Activated effector memory CD4-positive, alpha-beta T cell treated with anti-CD3 and anti-CD28 coated beads, Interleukin-2, amount 50 U/mL, for 16 hours (primary cell): Measurements from ENCODE around the gene WNT5A.

Experiments used
- DNase-seq: peaks from one replicate; pipeline ENCODE4 v3.0.0-alpha.2; 2020

The WNT5A gene

DNA sequence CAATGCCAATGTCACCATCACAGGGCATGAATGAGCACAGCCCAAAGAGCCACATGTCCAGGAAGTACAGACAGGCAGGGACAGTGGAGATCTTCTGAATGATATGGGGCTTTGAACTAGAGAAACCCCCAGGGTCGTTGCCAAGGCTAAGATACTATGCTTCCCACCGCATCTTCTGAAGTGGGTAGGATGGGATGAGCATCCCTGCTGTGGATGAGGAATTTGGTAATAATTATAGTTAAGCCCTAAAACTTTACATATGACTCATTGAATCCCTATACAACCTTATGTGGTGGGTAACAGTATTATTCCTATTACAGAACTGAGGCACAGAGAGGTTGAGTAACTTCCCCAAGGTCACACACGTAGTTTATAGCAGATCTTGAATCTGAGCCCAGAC is 44.2 kb downstream of the WNT5A start:
- no peak for DNase-seq

DNA sequence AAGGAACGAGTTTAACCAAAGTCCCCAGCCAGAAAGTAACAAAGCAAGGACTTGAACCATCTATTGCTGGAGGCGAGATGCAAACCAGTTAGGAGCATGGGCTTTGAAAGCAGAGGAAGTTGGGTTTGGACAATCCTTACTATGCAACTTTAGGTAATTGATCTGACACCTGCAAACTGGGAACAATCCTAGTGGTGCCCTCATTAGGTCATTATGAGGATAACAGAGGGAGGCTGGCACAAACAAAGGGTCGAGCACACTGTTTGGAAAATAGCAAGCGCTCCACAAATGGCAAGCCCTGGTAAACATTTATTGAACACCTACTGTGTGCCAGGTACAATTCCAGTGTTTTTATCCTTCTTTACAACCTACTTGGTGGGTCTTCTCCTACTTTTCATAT is 45.6 kb downstream of the WNT5A start:
- no peak for DNase-seq

DNA sequence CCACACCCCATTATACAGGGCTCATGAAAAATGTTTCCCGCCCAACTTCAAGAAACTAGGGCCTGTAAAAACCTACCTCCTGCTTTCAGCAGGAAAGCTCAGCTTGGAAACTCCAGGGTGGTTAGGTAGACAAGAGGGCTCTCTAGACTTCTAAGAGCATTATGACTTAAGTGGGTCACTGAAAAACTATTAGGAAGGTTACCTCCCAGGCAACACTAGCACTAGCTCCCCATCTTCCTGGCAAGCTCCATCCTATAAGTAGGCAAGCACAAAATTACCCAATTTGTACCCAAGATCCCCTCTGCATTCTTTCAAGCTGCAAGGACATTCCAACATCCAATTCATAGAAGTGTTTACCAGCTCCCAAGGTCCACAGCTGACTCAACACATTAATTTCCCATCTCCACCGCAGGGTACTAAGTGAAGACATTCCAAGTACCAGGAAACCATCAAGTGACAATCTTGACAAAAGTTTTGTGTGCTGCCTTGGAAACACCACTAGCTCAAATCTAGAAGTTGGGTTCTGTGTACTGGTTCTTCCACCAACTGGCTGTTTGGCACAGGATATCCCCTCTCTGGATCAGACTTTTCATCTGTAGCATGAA is 46.9 kb downstream of the WNT5A start:
- no peak for DNase-seq

DNA sequence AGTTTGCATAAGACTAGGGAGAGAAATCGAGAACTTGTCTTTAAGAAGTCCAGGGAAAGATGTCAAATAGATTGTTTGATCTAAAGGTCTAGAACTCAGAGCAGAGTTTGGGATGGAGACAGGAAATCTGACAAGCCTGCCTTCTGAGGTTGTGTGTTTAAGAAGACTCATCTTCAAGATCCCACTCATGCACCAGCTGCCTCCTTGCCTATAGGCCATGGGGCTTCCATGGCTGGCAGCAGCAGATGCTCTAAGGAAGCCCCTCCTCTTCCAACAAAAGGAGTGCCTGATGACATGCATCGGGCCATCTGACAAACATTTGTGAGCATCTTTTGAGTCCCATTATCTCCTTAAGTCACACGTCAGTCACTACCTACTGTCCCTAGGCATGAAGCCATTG is 47.4 kb downstream of the WNT5A start:
- no peak for DNase-seq

DNA sequence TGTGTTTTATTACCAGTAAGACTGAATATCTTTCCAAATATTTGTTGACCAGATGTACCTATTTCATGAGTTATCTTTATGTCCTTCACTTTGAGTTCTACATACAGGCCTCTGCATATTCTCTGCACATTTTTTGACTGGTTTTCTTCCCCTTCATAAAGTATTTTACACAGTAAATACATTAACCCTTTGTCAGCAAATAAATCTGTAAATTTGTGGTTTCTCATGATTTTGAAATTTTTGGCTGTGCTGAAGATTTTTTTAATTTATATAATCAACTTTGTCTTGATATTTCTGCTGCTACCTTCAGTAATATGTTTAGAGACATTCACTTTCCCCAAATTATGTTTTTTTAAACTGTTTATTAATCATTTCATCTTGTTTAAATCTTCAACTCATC is 50.5 kb downstream of the WNT5A start:
- DNase-seq: no peak

DNA sequence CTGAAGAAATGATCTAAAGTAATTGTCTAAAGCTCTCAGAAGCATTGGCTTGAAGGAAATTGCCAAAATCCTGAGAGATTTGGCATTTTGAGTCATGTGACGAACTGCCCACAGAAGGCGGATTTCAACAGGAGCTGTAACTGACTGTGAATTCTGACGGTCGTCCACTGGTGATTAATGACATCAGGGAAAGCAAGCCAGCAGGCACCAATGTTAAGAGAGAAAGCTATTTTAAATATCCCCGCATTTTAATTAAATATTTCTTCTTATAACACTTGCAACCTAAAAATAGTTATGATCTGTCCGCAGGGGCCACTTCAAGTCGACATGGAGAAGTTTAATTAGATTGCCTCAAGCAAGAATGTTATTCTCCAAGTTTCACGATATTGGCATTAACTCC is 51.6 kb downstream of the WNT5A start:
- no peak for DNase-seq

DNA sequence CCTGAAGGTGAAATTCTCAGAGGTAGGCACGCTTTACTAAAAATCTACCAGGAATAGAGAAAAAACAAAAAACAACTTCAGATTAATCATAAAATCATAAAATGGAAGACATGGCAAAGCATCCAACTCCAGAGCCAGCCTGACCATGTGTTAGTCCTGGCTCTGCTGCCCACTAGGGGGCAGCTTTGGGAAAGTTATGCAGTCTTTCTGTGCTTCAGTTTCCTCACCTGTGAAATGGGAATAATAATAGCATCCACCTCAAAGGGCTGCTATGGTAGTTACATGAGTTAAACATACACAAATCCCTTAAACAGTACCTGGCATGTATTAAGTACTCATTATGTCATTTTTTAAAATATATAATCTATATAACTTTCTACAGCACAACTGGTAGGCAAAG is 52.3 kb downstream of the WNT5A start:
- DNase-seq: no peak

DNA sequence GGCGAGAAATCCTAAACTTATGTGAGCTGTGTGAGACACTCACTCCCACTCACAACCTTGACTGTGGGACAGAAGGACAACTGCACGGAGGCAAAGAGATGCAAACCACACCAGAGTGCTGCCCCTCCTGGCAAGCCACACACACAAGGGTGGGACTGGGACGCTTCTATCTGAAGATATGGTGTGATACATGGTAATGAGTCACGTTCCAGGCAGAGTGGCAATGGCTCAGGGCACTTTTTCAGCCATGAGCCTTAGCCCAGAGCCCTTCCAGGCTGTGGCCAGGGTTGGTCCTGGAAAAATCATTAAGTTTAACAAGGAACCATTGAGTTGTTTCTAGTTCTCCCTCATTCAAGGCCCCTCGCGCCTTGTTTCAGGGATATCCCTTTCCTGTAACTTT is 56.1 kb downstream of the WNT5A start:
- DNase-seq: no peak

DNA sequence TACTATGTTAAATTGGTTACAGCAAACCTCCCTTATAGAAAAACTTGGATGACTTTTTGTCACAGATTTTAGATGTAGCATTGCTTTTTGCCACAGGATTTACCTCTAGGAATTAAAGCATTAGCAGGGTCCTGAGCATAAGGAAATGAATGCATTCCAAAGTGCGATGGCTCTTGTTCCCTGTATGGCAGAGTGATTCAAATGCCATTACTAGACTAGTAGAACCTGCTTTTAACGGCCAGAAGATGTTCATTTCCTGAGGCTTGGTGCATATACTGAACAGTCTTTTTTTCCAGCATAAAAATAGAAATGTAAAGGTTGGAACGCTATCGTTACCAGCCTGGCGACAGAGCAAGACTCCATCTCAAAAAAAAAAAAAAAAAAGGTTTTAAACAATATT is 59.4 kb downstream of the WNT5A start:
- no peak for DNase-seq

DNA sequence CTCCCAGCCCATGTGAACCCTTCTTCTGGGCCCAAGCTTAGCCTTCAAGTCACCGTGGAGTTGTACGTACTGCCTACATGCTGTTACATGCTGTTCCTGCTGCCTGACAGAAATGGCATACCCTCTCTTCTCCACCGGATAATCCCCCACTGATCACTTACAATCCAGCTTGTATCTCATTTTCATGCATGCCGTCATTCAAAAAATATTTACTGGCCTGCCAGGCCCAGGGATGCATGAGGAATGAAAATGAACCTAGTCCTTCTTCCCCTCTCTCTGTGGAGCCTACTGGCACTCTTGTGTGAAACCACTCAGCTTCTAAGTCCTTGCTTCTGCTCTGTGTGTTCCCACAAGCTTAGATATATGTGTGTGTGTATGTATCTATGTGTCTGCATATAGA is 60.6 kb downstream of the WNT5A start:
- no peak for DNase-seq

DNA sequence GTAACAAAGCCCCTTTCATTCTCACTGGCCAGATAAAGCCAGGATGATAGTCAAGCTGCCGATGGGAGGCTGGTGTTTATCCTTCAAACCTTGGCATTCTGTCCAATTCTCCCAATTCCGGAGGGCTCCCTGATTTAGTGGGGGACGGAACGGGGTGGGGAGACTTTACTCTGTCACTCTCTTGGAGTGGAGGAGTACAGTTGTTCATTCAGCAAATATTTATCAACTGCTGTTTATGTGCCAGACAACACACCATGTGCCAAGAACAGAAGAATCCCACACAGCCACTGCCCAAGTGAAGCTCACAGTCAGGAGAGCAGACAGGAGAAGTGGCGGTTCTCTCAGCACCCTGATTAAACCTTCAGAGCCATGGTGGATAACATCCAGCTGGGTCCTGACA is 63.3 kb downstream of the WNT5A start:
- DNase-seq: no peak

DNA sequence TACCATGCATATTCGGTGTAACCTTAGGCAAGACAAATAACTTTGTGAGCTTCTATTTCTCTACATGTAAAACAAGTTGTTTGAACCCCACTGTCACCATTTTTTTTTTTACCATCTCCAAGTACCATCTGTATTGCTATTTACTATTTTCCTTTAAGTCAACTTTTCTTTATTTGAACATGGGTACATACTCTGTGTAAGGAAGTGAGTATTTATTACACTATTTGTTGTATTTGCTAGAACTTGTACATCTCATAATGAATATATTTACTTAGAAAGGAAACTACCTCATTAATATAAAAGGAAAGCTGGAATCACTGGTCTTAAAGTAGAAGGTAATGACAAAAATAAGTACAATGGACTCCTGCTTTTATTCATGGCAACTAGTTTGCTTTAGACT is 69.9 kb downstream of the WNT5A start:
- DNase-seq: no peak

DNA sequence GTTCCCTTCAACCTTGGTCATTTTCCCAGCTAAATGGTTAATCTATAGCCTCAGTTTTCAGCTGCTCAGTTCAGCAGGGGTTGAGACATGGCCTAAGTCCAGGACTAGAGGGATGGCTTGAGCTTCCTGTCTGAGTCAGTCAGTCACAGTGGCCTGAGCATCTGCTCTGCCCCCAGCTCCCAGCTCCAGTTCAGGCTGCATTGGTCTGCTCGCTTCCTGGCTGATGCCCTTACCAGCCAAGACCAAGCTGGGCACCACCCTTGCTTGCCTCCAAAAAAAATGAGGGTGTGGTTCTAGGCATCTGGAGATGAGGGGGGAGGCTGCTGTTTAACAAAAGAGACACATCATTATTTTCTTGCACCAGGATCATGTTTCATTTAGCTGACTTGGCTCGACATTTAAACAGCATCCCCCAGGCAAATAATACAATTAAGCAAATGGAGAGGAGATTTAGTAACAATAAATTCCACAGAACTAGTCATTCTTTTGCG is 70.7 kb downstream of the WNT5A start:
- no peak for DNase-seq
